Measurements from ENCODE around the gene TLL2. TPM values are rescaled to one million over a fixed set of nuclear protein-coding genes. Genes with fewer than 3 reads are reported as not detected.
A peak's percentile ranks its signal among the peaks of the same experiment; 100 is the strongest.

Gene TLL2
- total RNA-seq, 2 donors from 2014 or later, result not detected

DNA sequence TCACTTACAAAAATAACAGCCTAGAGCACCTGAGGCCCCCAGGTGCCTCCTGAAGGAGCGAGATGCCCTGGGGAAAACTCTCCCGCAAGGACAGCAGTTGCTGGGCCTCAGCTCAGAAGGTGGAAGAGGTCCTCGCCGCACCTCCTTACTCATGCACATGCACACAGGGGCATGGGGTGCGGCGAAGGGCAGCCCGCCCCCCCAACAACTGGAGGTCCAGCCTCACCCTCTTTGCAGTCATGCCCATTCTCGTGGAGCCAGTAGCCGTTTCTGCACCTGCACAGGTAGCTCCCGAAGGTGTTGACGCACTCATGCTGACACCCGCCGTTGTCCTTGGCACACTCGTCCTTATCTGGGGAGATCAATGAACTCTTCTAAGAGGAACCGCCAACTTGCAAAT, 135.0 kb downstream of the TLL2 start:
- no peak for TF ChIP-seq CTCF (IDR thresholded peaks at IDR 0.05)
- H3K4me1 ChIP-seq (ENCODE audit: control insufficient read depth in 1 of 2, low read depth in 2 of 2), result no peaks in the 10 kb centered on the region
- no peaks in the 10 kb centered on the region for H3K27me3 ChIP-seq (replicated peaks; ENCODE audit: insufficient read depth)
- H3K27ac ChIP-seq, result no peak overlapping the region
- no peak overlapping the region for H3K4me3 ChIP-seq
- DNase-seq (ENCODE audit: low spot score) (no peak), ATAC-seq (ENCODE audit: insufficient number of reproducible peaks, low FRiP score, low read depth) (no peak)
- no peaks in the 10 kb centered on the region for H3K36me3 ChIP-seq
- no peaks in the 10 kb centered on the region for H3K9me3 ChIP-seq

- Histone ChIP-seq H3K9me3 (no peaks in the 10 kb centered on the region), H3K4me3 (no peak overlapping the region), H3K27ac (no peak overlapping the region), H3K36me3 (no peaks in the 10 kb centered on the region), H3K4me1 (ENCODE audit: control insufficient read depth in 1 of 2, low read depth in 2 of 2) (no peaks in the 10 kb centered on the region), H3K27me3 (replicated peaks; ENCODE audit: insufficient read depth) (no peaks in the 10 kb centered on the region)
- TF ChIP-seq CTCF (IDR thresholded peaks at IDR 0.05), result no peak
- DNase-seq (ENCODE audit: low spot score) (no peak), ATAC-seq (ENCODE audit: insufficient number of reproducible peaks, low FRiP score, low read depth) (no peak)
Observed at GRCh38 chr10:96377816-96378294, 135.9 kb downstream of the TLL2 start.

DNA sequence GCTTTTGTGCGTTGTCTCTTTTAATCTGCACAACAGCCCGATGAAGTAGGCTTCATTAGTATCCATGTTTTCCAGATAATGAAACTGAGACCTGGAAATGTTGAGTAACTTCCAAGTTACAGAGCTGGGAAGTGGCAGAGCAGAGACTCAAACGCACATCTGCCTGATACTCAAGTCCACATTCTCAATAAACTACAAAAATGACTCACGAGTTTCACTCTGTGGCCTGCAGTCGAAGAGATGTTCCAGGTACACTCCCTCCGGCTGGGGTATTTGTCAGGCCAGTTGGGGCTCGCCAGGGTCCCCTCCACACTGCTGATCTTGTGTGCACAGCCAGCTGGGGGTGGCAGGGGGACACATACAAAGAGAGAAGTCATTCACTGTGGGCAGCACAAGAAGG, 137.2 kb downstream of the TLL2 start:
- no peak for ATAC-seq (ENCODE audit: insufficient number of reproducible peaks, low FRiP score, low read depth)

DNA sequence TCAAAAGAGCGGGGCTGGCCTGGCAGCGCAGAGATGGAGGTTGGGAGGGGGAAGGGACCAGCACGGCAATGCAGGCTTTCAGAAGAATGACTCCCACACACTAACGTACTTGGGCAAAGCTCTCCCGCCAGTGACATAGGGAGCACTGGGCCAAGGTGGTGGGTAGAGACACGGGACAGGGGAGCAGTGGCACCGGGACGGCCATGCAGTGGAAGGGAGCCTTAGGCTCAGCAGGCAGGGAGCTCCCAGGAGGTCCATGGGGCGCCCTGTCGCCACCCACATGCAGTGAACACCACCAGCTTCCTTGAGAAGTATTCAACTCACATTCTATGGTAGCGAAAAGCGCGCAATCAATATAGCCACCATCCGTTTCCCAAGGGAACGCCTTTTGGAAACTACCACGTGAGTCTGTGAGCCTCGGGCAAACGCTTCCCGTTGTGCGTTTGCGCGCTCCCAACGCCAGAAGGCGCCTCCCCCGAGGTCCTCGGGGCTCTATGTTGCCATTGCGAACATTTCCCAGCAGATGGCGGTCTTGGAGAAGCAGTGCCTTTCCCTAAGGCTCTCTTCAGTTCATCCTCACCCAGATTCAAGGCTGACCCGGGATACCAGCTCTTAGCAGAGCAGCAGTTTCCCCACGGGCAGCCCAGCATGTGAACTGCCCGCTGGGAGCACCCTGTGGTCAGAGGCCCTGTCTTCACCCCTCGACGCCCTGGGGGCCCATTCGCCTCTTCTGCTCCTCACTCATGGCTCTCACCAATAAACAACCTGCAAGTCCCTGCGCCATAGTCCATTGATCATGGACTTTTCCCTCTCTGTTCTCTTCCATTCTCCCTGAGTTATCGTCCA, 138.5 kb downstream of the TLL2 start:
- Histone ChIP-seq H3K4me3 (peak overlapping the region; percentile 70), H3K27me3 (replicated peaks; ENCODE audit: insufficient read depth) (no peaks in the 10 kb centered on the region), H3K36me3 (no peaks in the 10 kb centered on the region), H3K4me1 (ENCODE audit: control insufficient read depth in 1 of 2, low read depth in 2 of 2) (no peaks in the 10 kb centered on the region), H3K27ac (no peak overlapping the region), H3K9me3 (no peaks in the 10 kb centered on the region)
- TF ChIP-seq CTCF (IDR thresholded peaks at IDR 0.05), result peak; percentile 88
- ATAC-seq (ENCODE audit: insufficient number of reproducible peaks, low FRiP score, low read depth) (peak; percentile 56), DNase-seq (ENCODE audit: low spot score) (peak; percentile 56)

More for the DNA sequence above, 137.2 kb downstream of the TLL2 start:
- no peak overlapping the region for H3K4me3 ChIP-seq
- no peak overlapping the region for H3K27ac ChIP-seq
- H3K9me3 ChIP-seq, result no peaks in the 10 kb centered on the region
- H3K36me3 ChIP-seq, result no peaks in the 10 kb centered on the region
- DNase-seq (ENCODE audit: low spot score), result no peak
- TF ChIP-seq CTCF (IDR thresholded peaks at IDR 0.05), result no peak
- H3K4me1 ChIP-seq (ENCODE audit: control insufficient read depth in 1 of 2, low read depth in 2 of 2), result no peaks in the 10 kb centered on the region
- no peaks in the 10 kb centered on the region for H3K27me3 ChIP-seq (replicated peaks; ENCODE audit: insufficient read depth)

DNA sequence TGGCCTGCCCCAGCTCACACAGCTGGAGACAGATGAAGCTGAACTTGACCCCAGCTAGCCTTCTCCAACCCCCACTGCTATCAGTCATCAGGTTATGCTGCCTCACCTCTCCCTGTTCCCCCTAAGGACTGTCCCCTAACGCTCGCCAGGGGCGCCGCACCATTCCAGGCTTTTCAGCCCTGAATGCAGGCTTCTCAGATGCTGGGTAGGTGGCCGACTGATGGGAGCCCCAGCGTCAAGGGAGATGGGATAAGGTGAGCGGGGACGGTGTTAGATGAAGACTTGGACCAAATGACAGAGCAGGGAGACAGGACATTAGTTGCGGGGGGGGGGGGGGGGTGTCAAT, 139.1 kb downstream of the TLL2 start:
- no peaks in the 10 kb centered on the region for H3K4me1 ChIP-seq (ENCODE audit: control insufficient read depth in 1 of 2, low read depth in 2 of 2)
- no peak for TF ChIP-seq CTCF (IDR thresholded peaks at IDR 0.05)
- ATAC-seq (ENCODE audit: insufficient number of reproducible peaks, low FRiP score, low read depth), result no peak
- H3K4me3 ChIP-seq, result peak overlapping the region; percentile 70
- no peak overlapping the region for H3K27ac ChIP-seq
- H3K27me3 ChIP-seq (replicated peaks; ENCODE audit: insufficient read depth), result no peaks in the 10 kb centered on the region
- no peaks in the 10 kb centered on the region for H3K9me3 ChIP-seq
- no peaks in the 10 kb centered on the region for H3K36me3 ChIP-seq
- no peak for DNase-seq (ENCODE audit: low spot score)
